Activated T-helper 2 cell treated with anti-CD3 and anti-CD28 coated beads, Interferon-gamma antibody, Interleukin-2, Interleukin-4, amounts not matched to agents 10 μg/mL and 5 μg/mL and 100 μg/mL, durations not matched to agents 14 hours and 24 hours and 36 hours (primary cell): ENCODE data around the gene SLC35F3. TPM values are rescaled to one million over a fixed set of nuclear protein-coding genes. Genes with fewer than 3 reads are reported as not detected.

Experiments used
- DNase-seq: peaks from one replicate; pipeline ENCODE4 v3.0.0; 2021; ENCODE audit warnings: low spot score
- H3K27ac Mint-ChIP-seq: one replicate; pipeline ENCODE4 v1.8.0; 2021; ENCODE audit warnings: mixed read lengths
- H3K27me3 Mint-ChIP-seq: one replicate; pipeline ENCODE4 v1.8.0; 2021; ENCODE audit warnings: low read depth, mixed read lengths
- H3K36me3 Mint-ChIP-seq: one replicate; pipeline ENCODE4 v1.8.0; 2021; ENCODE audit warnings: low read depth, mixed read lengths
- H3K4me1 Mint-ChIP-seq: one replicate; pipeline ENCODE4 v1.8.0; 2021; ENCODE audit warnings: low read depth, mixed read lengths
- H3K4me3 Mint-ChIP-seq: one replicate; pipeline ENCODE4 v1.8.0; 2021; ENCODE audit warnings: low read depth, mild to moderate bottlenecking, moderate library complexity, mixed read lengths
- H3K9me3 Mint-ChIP-seq: one replicate; pipeline ENCODE4 v1.8.0; 2021; ENCODE audit warnings: mixed read lengths
- intact Hi-C: fragments of 100-400 bp; cut with micrococcal nuclease; formaldehyde crosslinking; loops from one replicate; pipeline ENCODE4 v1.15.1; 2023
- total RNA-seq: library from RNA; stranded (reverse); gene quantifications from 2 replicates; pipeline ENCODE4 v1.2.3, GENCODE V29; 2022

SLC35F3 gene
- total RNA-seq, 1 donor from 2014 or later, result 2.5 TPM

DNA sequence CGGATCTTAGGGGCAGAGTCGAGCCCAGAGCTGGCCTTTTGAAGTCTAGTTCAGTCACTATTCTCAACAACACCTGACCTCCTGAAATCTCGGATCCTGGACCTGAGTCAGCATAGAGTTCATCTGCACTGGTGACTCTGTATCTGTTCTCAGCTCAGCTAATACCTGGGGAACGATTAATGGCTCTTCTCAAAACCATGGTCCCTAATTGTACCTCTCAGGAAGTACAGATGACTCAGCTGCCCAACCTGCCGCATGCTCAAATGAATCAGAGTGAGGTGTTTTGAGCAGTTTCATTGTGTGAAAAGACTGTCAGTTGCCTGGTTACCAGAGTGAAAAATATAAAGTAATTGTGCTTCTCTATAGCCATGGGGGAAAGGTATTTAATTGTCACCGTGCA is 89.2 kb downstream of the SLC35F3 start:
- H3K4me3 Mint-ChIP-seq, result no peak overlapping the region
- DNase-seq, result no peak
- H3K27ac Mint-ChIP-seq, result no peak overlapping the region
- H3K4me1 Mint-ChIP-seq, result peaks cover 3% of the 10 kb centered on the region
- H3K9me3 Mint-ChIP-seq, result no peaks in the 10 kb centered on the region
- H3K36me3 Mint-ChIP-seq, result no peaks in the 10 kb centered on the region
- intact Hi-C loops, result no loop called here
- peaks cover 3% of the 10 kb centered on the region for H3K27me3 Mint-ChIP-seq

GRCh38 chr1:233994112-233994511 is 89.6 kb downstream of the SLC35F3 start:
- Mint-ChIP-seq H3K4me1 (peaks cover 3% of the 10 kb centered on the region), H3K9me3 (no peaks in the 10 kb centered on the region), H3K27me3 (peaks cover 3% of the 10 kb centered on the region), H3K4me3 (no peak overlapping the region), H3K27ac (no peak overlapping the region), H3K36me3 (no peaks in the 10 kb centered on the region)
- intact Hi-C loops, result no loop called here
- DNase-seq, result no peak

- Mint-ChIP-seq H3K36me3 (no peaks in the 10 kb centered on the region), H3K27me3 (no peaks in the 10 kb centered on the region), H3K27ac (no peak overlapping the region), H3K4me1 (peaks cover 3% of the 10 kb centered on the region), H3K4me3 (no peak overlapping the region), H3K9me3 (no peaks in the 10 kb centered on the region)
- DNase-seq, result no peak
- intact Hi-C loops, result no loop called here
Observed at GRCh38 chr1:233998456-233998855, 94.0 kb downstream of the SLC35F3 start.

DNA sequence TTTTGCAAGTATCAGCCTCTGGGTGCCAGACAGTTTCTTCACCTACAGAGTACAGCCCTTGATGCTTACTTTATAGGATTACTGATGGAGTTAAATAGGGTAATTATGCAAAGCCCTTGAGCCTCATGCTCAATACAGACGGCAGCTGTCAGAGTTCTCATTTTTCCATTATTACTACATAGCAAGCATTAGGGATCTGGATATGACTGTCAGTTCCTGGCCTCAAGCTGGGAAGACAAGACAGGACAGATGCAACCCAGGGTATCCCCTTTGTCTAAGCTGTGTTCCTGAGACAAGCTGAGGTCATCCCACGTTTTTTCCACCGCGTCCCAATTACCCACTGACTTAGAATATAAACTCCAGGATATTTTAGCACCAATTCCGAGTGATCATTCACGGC is 94.4 kb downstream of the SLC35F3 start:
- DNase-seq, result no peak
- intact Hi-C loops, result no loop called here
- peaks cover 1% of the 10 kb centered on the region for H3K4me1 Mint-ChIP-seq
- no peaks in the 10 kb centered on the region for H3K36me3 Mint-ChIP-seq
- no peak overlapping the region for H3K4me3 Mint-ChIP-seq
- no peak overlapping the region for H3K27ac Mint-ChIP-seq
- no peaks in the 10 kb centered on the region for H3K9me3 Mint-ChIP-seq
- H3K27me3 Mint-ChIP-seq, result no peaks in the 10 kb centered on the region

GRCh38 chr1:234000557-234001041 is 96.1 kb downstream of the SLC35F3 start:
- DNase-seq, result no peak
- no peaks in the 10 kb centered on the region for H3K36me3 Mint-ChIP-seq
- no peak overlapping the region for H3K27ac Mint-ChIP-seq
- H3K9me3 Mint-ChIP-seq, result no peaks in the 10 kb centered on the region
- intact Hi-C loops, result no loop called here
- no peak overlapping the region for H3K4me3 Mint-ChIP-seq
- no peaks in the 10 kb centered on the region for H3K27me3 Mint-ChIP-seq
- H3K4me1 Mint-ChIP-seq, result no peaks in the 10 kb centered on the region

- no peak for DNase-seq
- H3K27me3 Mint-ChIP-seq, result no peaks in the 10 kb centered on the region
- no peaks in the 10 kb centered on the region for H3K9me3 Mint-ChIP-seq
- no peak overlapping the region for H3K4me3 Mint-ChIP-seq
- no peaks in the 10 kb centered on the region for H3K36me3 Mint-ChIP-seq
- H3K4me1 Mint-ChIP-seq, result no peaks in the 10 kb centered on the region
- intact Hi-C loops, result no loop called here
- H3K27ac Mint-ChIP-seq, result no peak overlapping the region
Observed at GRCh38 chr1:234001817-234002216, 97.3 kb downstream of the SLC35F3 start.

DNA sequence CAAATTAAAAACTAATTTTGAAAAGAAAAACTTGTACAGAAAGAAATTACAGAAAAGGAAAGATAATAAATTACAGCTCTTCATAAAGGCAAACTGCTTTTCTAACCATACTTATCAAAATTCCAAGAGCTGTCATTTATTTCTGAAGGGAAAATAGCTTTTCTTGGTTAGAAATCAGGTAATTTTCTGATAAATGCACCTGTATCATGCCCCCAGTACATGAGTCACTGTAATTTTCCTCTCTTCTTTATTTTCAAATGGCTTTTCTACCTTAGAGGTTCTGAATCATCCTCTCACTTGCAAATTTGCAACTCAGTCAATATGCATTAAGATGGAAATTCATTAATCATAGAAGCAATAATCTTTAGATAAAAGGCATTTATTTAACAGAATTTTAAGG is 100.1 kb downstream of the SLC35F3 start:
- intact Hi-C loops, result no loop called here
- no peak for DNase-seq
- Mint-ChIP-seq H3K36me3 (no peaks in the 10 kb centered on the region), H3K4me3 (no peak overlapping the region), H3K27me3 (no peaks in the 10 kb centered on the region), H3K27ac (no peak overlapping the region), H3K9me3 (no peaks in the 10 kb centered on the region), H3K4me1 (no peaks in the 10 kb centered on the region)

DNA sequence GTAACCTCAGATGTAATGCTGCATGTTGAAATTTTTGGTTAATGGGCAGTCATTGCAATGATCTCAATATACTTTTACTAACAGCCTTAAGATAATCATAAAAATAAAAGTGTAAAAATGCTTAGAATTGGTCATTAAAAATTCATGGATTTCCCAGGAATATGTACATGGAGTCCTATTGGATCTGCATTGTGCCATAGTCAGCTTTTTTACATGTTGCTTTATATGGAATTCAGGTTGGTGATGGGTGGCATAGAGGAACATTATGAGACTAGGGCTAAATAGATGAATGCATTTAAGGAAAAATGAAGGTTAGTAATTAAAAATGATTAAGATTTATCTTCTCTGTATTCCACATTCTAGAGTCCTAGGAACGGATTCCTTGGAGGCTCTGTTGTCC is 103.2 kb downstream of the SLC35F3 start:
- Mint-ChIP-seq H3K27ac (no peak overlapping the region), H3K27me3 (peaks cover 7% of the 10 kb centered on the region), H3K4me3 (no peak overlapping the region), H3K36me3 (no peaks in the 10 kb centered on the region), H3K9me3 (no peaks in the 10 kb centered on the region), H3K4me1 (no peaks in the 10 kb centered on the region)
- intact Hi-C loops, result no loop called here
- no peak for DNase-seq

- Mint-ChIP-seq H3K4me1 (no peaks in the 10 kb centered on the region), H3K4me3 (no peak overlapping the region), H3K36me3 (no peaks in the 10 kb centered on the region), H3K27me3 (peaks cover 11% of the 10 kb centered on the region), H3K9me3 (no peaks in the 10 kb centered on the region), H3K27ac (no peak overlapping the region)
- intact Hi-C loops, result no loop called here
- DNase-seq, result no peak
Observed at GRCh38 chr1:234008591-234008990, 104.1 kb downstream of the SLC35F3 start.

GRCh38 chr1:234009668-234010067 is 105.2 kb downstream of the SLC35F3 start:
- Mint-ChIP-seq H3K9me3 (no peaks in the 10 kb centered on the region), H3K4me1 (no peaks in the 10 kb centered on the region), H3K27me3 (peaks cover 13% of the 10 kb centered on the region), H3K4me3 (no peak overlapping the region), H3K36me3 (no peaks in the 10 kb centered on the region), H3K27ac (no peak overlapping the region)
- DNase-seq, result no peak
- intact Hi-C loops, result no loop called here

DNA sequence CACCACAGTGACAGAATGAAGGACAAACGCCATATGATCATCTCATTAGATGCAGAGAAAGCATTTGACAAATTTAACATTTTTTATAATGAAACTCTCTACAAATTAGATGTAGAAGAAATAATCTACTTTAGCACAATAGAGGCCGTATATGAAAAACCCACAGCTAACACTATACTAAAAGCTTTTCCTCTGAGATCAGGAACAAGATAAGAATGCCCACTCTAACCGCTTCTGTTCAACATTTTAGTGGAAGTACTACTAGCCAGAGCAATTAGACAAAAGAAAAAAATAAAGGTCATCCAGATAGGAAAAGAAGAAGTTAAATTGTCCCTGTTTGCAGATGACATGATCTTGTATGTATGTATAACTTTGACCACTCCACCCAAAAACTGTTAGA is 109.7 kb downstream of the SLC35F3 start:
- H3K27ac Mint-ChIP-seq, result no peak overlapping the region
- H3K4me1 Mint-ChIP-seq, result no peaks in the 10 kb centered on the region
- intact Hi-C loops, result no loop called here
- no peak for DNase-seq
- H3K27me3 Mint-ChIP-seq, result peaks cover 13% of the 10 kb centered on the region
- no peak overlapping the region for H3K4me3 Mint-ChIP-seq
- H3K36me3 Mint-ChIP-seq, result no peaks in the 10 kb centered on the region
- no peaks in the 10 kb centered on the region for H3K9me3 Mint-ChIP-seq

GRCh38 chr1:234018816-234019215 is 114.3 kb downstream of the SLC35F3 start:
- Mint-ChIP-seq H3K36me3 (no peaks in the 10 kb centered on the region), H3K27ac (no peak overlapping the region), H3K9me3 (no peaks in the 10 kb centered on the region), H3K4me3 (no peak overlapping the region), H3K27me3 (peaks cover 1% of the 10 kb centered on the region), H3K4me1 (no peaks in the 10 kb centered on the region)
- no peak for DNase-seq
- intact Hi-C loops, result no loop called here

- Mint-ChIP-seq H3K36me3 (no peaks in the 10 kb centered on the region), H3K27me3 (peaks cover 1% of the 10 kb centered on the region), H3K27ac (no peak overlapping the region), H3K9me3 (no peaks in the 10 kb centered on the region), H3K4me1 (no peaks in the 10 kb centered on the region), H3K4me3 (no peak overlapping the region)
- DNase-seq, result no peak
- intact Hi-C loops, result no loop called here
Observed at GRCh38 chr1:234019387-234019786, 114.9 kb downstream of the SLC35F3 start.

GRCh38 chr1:234022302-234022701 is 117.8 kb downstream of the SLC35F3 start:
- Mint-ChIP-seq H3K9me3 (no peaks in the 10 kb centered on the region), H3K4me3 (no peak overlapping the region), H3K27me3 (peaks cover 2% of the 10 kb centered on the region), H3K27ac (no peak overlapping the region), H3K36me3 (no peaks in the 10 kb centered on the region), H3K4me1 (no peaks in the 10 kb centered on the region)
- intact Hi-C loops, result no loop called here
- no peak for DNase-seq
